Measurements from ENCODE around the gene ERRFI1. TPM values are rescaled to one million over a fixed set of nuclear protein-coding genes. Genes with fewer than 3 reads are reported as not detected.

Gene ERRFI1
- total RNA-seq, 6 experiments from 2014 or later = 15.8 to 25.5 (median 19.0) TPM

- no peak for DNase-seq
- Mint-ChIP-seq H3K9me3 (no peaks in the 10 kb centered on the region), H3K4me3 (no peak overlapping the region), H3K36me3 (ENCODE audit: low read depth) (peaks cover 26% of the 10 kb centered on the region), H3K27ac (peak overlapping the region; percentile 24; the same call in 1 of the 2 replicates), H3K27me3 (ENCODE audit: insufficient read depth) (no peaks in the 10 kb centered on the region), H3K4me1 (ENCODE audit: low read depth) (peaks cover 54% of the 10 kb centered on the region)
- TF ChIP-seq, protein P1, sequence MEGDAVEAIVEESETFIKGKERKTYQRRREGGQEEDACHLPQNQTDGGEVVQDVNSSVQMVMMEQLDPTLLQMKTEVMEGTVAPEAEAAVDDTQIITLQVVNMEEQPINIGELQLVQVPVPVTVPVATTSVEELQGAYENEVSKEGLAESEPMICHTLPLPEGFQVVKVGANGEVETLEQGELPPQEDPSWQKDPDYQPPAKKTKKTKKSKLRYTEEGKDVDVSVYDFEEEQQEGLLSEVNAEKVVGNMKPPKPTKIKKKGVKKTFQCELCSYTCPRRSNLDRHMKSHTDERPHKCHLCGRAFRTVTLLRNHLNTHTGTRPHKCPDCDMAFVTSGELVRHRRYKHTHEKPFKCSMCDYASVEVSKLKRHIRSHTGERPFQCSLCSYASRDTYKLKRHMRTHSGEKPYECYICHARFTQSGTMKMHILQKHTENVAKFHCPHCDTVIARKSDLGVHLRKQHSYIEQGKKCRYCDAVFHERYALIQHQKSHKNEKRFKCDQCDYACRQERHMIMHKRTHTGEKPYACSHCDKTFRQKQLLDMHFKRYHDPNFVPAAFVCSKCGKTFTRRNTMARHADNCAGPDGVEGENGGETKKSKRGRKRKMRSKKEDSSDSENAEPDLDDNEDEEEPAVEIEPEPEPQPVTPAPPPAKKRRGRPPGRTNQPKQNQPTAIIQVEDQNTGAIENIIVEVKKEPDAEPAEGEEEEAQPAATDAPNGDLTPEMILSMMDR (IDR thresholded peaks at IDR 0.05) = no peak
Measured at GRCh38 chr1:8013800-8014199, 12.3 kb downstream of the ERRFI1 start.

DNA sequence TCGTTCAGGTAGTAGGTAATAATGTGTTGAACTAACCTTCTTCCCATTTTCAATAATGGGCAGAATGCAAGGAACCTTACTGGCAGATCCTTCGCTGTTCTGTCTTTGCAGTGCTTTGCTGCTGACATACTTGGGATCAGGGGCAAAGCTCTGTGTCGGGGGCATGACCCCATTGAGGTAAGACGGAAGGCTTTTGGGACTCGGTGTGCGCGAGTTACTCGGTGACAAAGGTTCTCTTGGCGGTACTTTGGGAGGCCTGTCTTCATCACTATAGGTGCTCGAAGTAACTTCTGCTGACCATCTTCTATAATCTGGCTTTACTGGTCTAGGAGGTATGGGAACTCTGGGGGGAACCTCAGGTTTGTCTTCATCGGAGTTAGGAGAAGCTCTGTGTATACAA, 12.7 kb downstream of the ERRFI1 start:
- Mint-ChIP-seq H3K9me3 (no peaks in the 10 kb centered on the region), H3K27ac (no peak overlapping the region), H3K4me3 (no peak overlapping the region), H3K36me3 (ENCODE audit: low read depth) (peaks cover 26% of the 10 kb centered on the region), H3K27me3 (ENCODE audit: insufficient read depth) (no peaks in the 10 kb centered on the region), H3K4me1 (ENCODE audit: low read depth) (peaks cover 50% of the 10 kb centered on the region)
- TF ChIP-seq, protein P1 (IDR thresholded peaks at IDR 0.05) = no peak
- no peak for DNase-seq

DNA sequence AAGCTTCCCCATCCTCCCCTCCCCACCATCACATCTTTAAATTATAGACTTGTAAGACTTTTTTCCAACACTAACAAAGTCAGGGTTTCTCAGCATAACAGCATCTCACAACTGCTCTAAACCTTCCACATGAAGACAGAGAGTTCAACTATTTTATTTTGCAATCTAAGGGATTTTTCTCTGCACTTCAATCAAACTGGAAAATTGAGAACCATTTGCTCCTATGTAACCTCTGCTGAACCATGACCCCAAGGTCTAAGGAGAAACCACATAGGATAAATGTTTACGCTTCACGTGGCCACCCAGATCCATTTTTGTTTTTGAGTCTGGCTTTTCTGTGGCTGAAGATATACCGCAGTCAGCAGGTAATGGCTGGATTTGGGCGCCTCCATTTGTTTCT, 13.2 kb downstream of the ERRFI1 start:
- H3K4me1 Mint-ChIP-seq (ENCODE audit: low read depth) = peaks cover 45% of the 10 kb centered on the region
- H3K4me3 Mint-ChIP-seq = no peak overlapping the region
- TF ChIP-seq, protein P1 (IDR thresholded peaks at IDR 0.05) = no peak
- H3K9me3 Mint-ChIP-seq = no peaks in the 10 kb centered on the region
- DNase-seq = no peak
- H3K27ac Mint-ChIP-seq = no peak overlapping the region
- H3K27me3 Mint-ChIP-seq (ENCODE audit: insufficient read depth) = no peaks in the 10 kb centered on the region
- peaks cover 26% of the 10 kb centered on the region for H3K36me3 Mint-ChIP-seq (ENCODE audit: low read depth)

GRCh38 chr1:8011923-8012858, 13.9 kb downstream of the ERRFI1 start:
- Mint-ChIP-seq H3K36me3 (ENCODE audit: low read depth) (peaks cover 26% of the 10 kb centered on the region), H3K4me3 (no peak overlapping the region), H3K27ac (peak overlapping the region; percentile 39; the same call in 1 of the 2 replicates), H3K27me3 (ENCODE audit: insufficient read depth) (no peaks in the 10 kb centered on the region), H3K9me3 (no peaks in the 10 kb centered on the region), H3K4me1 (ENCODE audit: low read depth) (peaks cover 38% of the 10 kb centered on the region)
- no peak for DNase-seq
- TF ChIP-seq, protein P1 (IDR thresholded peaks at IDR 0.05) = no peak

DNA sequence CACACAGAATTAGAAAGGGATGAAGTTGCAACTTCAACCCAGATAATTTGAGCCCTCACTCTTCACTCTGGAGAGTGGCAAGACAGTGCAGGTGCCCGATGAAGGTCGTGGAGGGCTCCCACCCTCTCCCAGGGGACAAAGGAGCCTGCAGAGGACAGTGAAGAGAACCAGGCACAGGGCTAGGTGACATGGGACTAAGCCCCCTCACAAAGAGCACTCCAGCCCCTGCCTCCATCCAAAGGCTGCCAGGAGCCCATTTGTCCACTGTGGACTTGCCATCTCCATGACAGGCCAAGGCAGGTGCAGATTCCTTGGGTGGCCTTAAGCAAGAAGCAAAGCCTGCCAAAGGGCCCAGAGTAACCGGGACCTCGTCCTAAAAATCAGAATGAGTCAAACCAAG, 15.1 kb downstream of the ERRFI1 start:
- Mint-ChIP-seq H3K4me3 (no peak overlapping the region), H3K27ac (no peak overlapping the region), H3K27me3 (ENCODE audit: insufficient read depth) (no peaks in the 10 kb centered on the region), H3K4me1 (ENCODE audit: low read depth) (peaks cover 36% of the 10 kb centered on the region), H3K9me3 (no peaks in the 10 kb centered on the region), H3K36me3 (ENCODE audit: low read depth) (peaks cover 26% of the 10 kb centered on the region)
- DNase-seq = no peak
- TF ChIP-seq, protein P1 (IDR thresholded peaks at IDR 0.05) = no peak

Data from HFFc6 (cell line).